ENCODE results near the gene KIF21A.

The KIF21A gene

DNA sequence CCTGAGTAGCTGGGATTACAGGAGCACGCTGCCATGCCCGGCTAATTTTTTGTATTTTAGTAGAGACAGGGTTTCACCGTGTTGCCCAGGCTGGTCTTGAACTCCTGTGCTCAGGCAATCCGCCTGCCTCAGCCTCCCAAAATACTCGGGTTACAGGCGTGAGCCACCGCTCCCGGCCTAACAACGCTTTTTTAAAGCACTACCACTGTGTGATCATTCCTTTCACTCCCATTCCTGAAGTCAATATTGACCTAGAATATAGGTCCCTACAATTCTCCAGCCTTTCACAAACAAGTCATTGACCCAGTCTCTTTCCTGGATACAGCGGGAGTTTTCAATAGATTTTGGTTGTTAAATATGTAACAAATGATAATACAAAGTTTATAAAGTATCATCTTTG lies 62.8 kb downstream of the KIF21A start:
- Histone ChIP-seq H3K27ac (ENCODE audit: low read length) (no peak overlapping the region), H4K20me1 (ENCODE audit: insufficient read depth, low read length) (0 out of 2 replicates have a peak, but pooled peaks cover 3% of the 10 kb centered on the region), H3K4me3 (ENCODE audit: low read length) (no peak overlapping the region), H2AFZ (ENCODE audit: low read length) (no peak overlapping the region), H3K79me2 (ENCODE audit: low read length) (no peaks in the 10 kb centered on the region), H3K4me1 (ENCODE audit: low read length) (no peaks in the 10 kb centered on the region), H3K9me3 (replicated peaks; ENCODE audit: insufficient read depth, low read length) (no peaks in the 10 kb centered on the region), H3F3A (ENCODE audit: insufficient read depth, low read length) (no peaks in the 10 kb centered on the region), H3K36me3 (replicated peaks; ENCODE audit: insufficient read depth, low read length) (no peaks in the 10 kb centered on the region), H3K4me2 (ENCODE audit: low read depth, low read length) (no peak overlapping the region), H3K27me3 (replicated peaks; ENCODE audit: insufficient read depth, low read length) (no peaks in the 10 kb centered on the region), H3K9ac (ENCODE audit: low read length) (no peak overlapping the region), H3K9me2 (replicated peaks; ENCODE audit: insufficient read depth, low read length) (no peaks in the 10 kb centered on the region)
- TF ChIP-seq, protein P1, sequence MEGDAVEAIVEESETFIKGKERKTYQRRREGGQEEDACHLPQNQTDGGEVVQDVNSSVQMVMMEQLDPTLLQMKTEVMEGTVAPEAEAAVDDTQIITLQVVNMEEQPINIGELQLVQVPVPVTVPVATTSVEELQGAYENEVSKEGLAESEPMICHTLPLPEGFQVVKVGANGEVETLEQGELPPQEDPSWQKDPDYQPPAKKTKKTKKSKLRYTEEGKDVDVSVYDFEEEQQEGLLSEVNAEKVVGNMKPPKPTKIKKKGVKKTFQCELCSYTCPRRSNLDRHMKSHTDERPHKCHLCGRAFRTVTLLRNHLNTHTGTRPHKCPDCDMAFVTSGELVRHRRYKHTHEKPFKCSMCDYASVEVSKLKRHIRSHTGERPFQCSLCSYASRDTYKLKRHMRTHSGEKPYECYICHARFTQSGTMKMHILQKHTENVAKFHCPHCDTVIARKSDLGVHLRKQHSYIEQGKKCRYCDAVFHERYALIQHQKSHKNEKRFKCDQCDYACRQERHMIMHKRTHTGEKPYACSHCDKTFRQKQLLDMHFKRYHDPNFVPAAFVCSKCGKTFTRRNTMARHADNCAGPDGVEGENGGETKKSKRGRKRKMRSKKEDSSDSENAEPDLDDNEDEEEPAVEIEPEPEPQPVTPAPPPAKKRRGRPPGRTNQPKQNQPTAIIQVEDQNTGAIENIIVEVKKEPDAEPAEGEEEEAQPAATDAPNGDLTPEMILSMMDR (IDR thresholded peaks at IDR 0.05; ENCODE audit: low read length): no peak
- TF ChIP-seq EZH2 (optimal IDR thresholded peaks at IDR 0.05; ENCODE audit: low read depth, low read length): no peak
- TF ChIP-seq EZH2phosphoT487 (IDR thresholded peaks at IDR 0.05; ENCODE audit: low read length): no peak
- no peak for DNase-seq

DNA sequence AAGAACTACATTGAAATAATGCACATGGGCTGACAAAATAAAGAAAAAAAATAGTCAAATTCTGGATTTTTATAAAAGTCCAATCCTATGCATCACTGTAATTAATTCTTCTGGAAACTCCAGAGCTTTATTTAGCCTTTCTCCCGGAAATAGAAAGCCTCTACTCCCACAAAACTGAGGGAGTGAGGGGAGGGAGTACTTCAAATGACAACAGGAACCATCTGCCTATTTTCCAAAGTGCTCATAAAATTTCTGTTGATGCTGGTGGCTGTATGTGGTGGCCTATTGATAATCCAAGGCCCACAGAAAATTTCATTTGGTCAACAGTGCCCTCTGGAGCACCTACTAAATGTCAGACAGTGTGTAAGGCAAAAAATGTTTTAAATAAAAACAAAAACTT lies 64.6 kb downstream of the KIF21A start:
- Histone ChIP-seq H3K4me2 (ENCODE audit: low read depth, low read length) (no peak overlapping the region), H3K36me3 (replicated peaks; ENCODE audit: insufficient read depth, low read length) (no peaks in the 10 kb centered on the region), H3K9me3 (replicated peaks; ENCODE audit: insufficient read depth, low read length) (no peaks in the 10 kb centered on the region), H3K4me1 (ENCODE audit: low read length) (no peaks in the 10 kb centered on the region; the same call in 1 of the 2 replicates), H2AFZ (ENCODE audit: low read length) (no peak overlapping the region), H3K9me2 (replicated peaks; ENCODE audit: insufficient read depth, low read length) (no peaks in the 10 kb centered on the region), H3K27me3 (replicated peaks; ENCODE audit: insufficient read depth, low read length) (no peaks in the 10 kb centered on the region), H3K79me2 (ENCODE audit: low read length) (no peaks in the 10 kb centered on the region), H3K27ac (ENCODE audit: low read length) (no peak overlapping the region), H3F3A (ENCODE audit: insufficient read depth, low read length) (peaks cover 1% of the 10 kb centered on the region), H3K4me3 (ENCODE audit: low read length) (no peak overlapping the region), H4K20me1 (ENCODE audit: insufficient read depth, low read length) (no peaks in the 10 kb centered on the region), H3K9ac (ENCODE audit: low read length) (no peak overlapping the region)
- DNase-seq: no peak
- no peak for TF ChIP-seq EZH2 (optimal IDR thresholded peaks at IDR 0.05; ENCODE audit: low read depth, low read length)
- TF ChIP-seq, protein P1 (IDR thresholded peaks at IDR 0.05; ENCODE audit: low read length): no peak
- no peak for TF ChIP-seq EZH2phosphoT487 (IDR thresholded peaks at IDR 0.05; ENCODE audit: low read length)

DNA sequence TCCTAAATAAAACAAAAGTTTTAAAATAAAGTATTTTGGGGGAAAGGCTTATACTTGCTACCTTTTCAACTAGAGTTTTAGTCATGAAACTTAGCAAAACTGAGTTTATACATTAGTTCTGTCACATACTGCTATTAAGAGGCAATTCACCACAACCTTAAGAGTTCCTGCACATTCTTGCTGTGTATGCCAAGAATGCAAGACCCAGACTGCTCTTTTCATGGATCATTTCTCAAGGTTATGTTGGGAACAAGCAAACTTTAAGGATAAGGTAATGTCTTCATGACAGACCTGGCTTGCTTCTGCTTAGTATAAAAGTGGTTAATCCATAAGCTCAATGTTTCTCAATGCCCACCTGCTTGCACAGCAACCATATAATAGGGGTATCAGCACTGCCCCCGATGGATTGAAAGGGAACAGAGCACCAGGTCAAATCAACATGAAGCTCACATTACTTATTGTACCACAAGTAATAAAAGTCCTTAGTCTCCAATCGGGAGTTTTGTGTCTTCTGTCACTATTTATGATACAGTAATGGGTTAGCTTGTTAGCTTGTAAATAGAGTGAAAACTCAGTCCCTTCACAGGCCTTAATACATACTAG lies 67.6 kb downstream of the KIF21A start:
- no peaks in the 10 kb centered on the region for H3K27me3 ChIP-seq (replicated peaks; ENCODE audit: insufficient read depth, low read length)
- H3K27ac ChIP-seq (ENCODE audit: low read length): no peak overlapping the region
- no peaks in the 10 kb centered on the region for H3K9me2 ChIP-seq (replicated peaks; ENCODE audit: insufficient read depth, low read length)
- no peak for DNase-seq
- H3K9ac ChIP-seq (ENCODE audit: low read length): no peak overlapping the region
- H2AFZ ChIP-seq (ENCODE audit: low read length): no peak overlapping the region
- H3F3A ChIP-seq (ENCODE audit: insufficient read depth, low read length): peaks cover 14% of the 10 kb centered on the region
- H3K4me3 ChIP-seq (ENCODE audit: low read length): no peak overlapping the region
- TF ChIP-seq, protein P1 (IDR thresholded peaks at IDR 0.05; ENCODE audit: low read length): no peak
- no peak for TF ChIP-seq EZH2 (optimal IDR thresholded peaks at IDR 0.05; ENCODE audit: low read depth, low read length)
- TF ChIP-seq EZH2phosphoT487 (IDR thresholded peaks at IDR 0.05; ENCODE audit: low read length): no peak
- H3K79me2 ChIP-seq (ENCODE audit: low read length): no peaks in the 10 kb centered on the region
- H3K4me2 ChIP-seq (ENCODE audit: low read depth, low read length): no peak overlapping the region
- H3K9me3 ChIP-seq (replicated peaks; ENCODE audit: insufficient read depth, low read length): no peaks in the 10 kb centered on the region
- no peaks in the 10 kb centered on the region for H3K36me3 ChIP-seq (replicated peaks; ENCODE audit: insufficient read depth, low read length)
- H4K20me1 ChIP-seq (ENCODE audit: insufficient read depth, low read length): no peaks in the 10 kb centered on the region
- peaks cover 20% of the 10 kb centered on the region for H3K4me1 ChIP-seq (ENCODE audit: low read length)

Measured in MM.1S (cell line).